Measurements from ENCODE around the gene FAM151B. TPM values are rescaled to one million over a fixed set of nuclear protein-coding genes. Genes with fewer than 3 reads are reported as not detected.

The FAM151B gene
- total and polyA plus RNA-seq, 2 of the 13 experiments (the other 11 are each of a cell fraction or from before 2014, with no cell fraction given): 0.61 to 1.0 TPM

- Histone ChIP-seq H3K27ac (ENCODE audit: extremely low read length, insufficient read depth, low read length) (peak overlapping the region; percentile 13), H3K4me2 (ENCODE audit: low read depth, low read length) (peak overlapping the region; percentile 59), H2AFZ (ENCODE audit: low read length) (no peak overlapping the region), H3K9ac (ENCODE audit: insufficient read depth, low read depth, low read length) (no peak overlapping the region), H3K79me2 (ENCODE audit: insufficient read depth, low read length) (no peaks in the 10 kb centered on the region), H4K20me1 (ENCODE audit: insufficient read depth, low read length) (no peaks in the 10 kb centered on the region), H3K36me3 (replicated peaks in 1 of 2; ENCODE audit: control insufficient read depth in 1 of 2, insufficient read depth in 2 of 2, low read length in 2 of 2) (no peaks in the 10 kb centered on the region), H3K4me3 (replicated peaks in 1 of 3; ENCODE audit: insufficient read depth in 1 of 3, low read depth in 2 of 3, low read length in 3 of 3) (peak overlapping the region in 2 of 3 experiments; percentile 24 to 26; a peak in 1 of 6 replicates), H3K27me3 (ENCODE audit: control insufficient read depth in 1 of 2, insufficient read depth in 2 of 2, low read length in 2 of 2) (no peaks in the 10 kb centered on the region; a peak in 1 of 5 replicates), H3K9me3 (ENCODE audit: low read length) (no peaks in the 10 kb centered on the region), H3K4me1 (ENCODE audit: insufficient read depth, low read length) (peaks cover 61% of the 10 kb centered on the region)
- FAIRE-seq: no peak
- TF ChIP-seq, protein P1, sequence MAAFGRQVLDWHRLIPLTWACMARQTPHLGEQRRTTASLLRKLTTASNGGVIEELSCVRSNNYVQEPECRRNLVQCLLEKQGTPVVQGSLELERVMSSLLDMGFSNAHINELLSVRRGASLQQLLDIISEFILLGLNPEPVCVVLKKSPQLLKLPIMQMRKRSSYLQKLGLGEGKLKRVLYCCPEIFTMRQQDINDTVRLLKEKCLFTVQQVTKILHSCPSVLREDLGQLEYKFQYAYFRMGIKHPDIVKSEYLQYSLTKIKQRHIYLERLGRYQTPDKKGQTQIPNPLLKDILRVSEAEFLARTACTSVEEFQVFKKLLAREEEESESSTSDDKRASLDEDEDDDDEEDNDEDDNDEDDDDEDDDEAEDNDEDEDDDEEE (CRISPR knock-in tag; IDR thresholded peaks at IDR 0.05): no peak
- TF ChIP-seq, protein P2, sequence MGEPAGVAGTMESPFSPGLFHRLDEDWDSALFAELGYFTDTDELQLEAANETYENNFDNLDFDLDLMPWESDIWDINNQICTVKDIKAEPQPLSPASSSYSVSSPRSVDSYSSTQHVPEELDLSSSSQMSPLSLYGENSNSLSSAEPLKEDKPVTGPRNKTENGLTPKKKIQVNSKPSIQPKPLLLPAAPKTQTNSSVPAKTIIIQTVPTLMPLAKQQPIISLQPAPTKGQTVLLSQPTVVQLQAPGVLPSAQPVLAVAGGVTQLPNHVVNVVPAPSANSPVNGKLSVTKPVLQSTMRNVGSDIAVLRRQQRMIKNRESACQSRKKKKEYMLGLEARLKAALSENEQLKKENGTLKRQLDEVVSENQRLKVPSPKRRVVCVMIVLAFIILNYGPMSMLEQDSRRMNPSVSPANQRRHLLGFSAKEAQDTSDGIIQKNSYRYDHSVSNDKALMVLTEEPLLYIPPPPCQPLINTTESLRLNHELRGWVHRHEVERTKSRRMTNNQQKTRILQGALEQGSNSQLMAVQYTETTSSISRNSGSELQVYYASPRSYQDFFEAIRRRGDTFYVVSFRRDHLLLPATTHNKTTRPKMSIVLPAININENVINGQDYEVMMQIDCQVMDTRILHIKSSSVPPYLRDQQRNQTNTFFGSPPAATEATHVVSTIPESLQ (CRISPR knock-in tag; conservative IDR thresholded peaks at IDR 0.05): no peak
- TF ChIP-seq ONECUT2 (CRISPR knock-in tag; IDR thresholded peaks at IDR 0.05) (no peak), SOX13 (IDR thresholded peaks at IDR 0.05) (no peak), SOX13 (CRISPR knock-in tag; conservative IDR thresholded peaks at IDR 0.05 in 1 of 2, IDR thresholded peaks at IDR 0.05 in 1 of 2) (peak in 1 of 2 experiments; percentile 26; a peak in 1 of 4 replicates), FOXP1 (IDR thresholded peaks at IDR 0.05) (no peak), FOXP1 (CRISPR knock-in tag; IDR thresholded peaks at IDR 0.05) (peak; percentile 14; the same call in 1 of the 2 replicates), CHD4 (IDR thresholded peaks at IDR 0.05; ENCODE audit: borderline replicate concordance, low read length) (no peak), HNF1A (IDR thresholded peaks at IDR 0.05; ENCODE audit: low read depth) (no peak), HNF1A (CRISPR knock-in tag; IDR thresholded peaks at IDR 0.05; ENCODE audit: borderline replicate concordance) (no peak), RBAK (CRISPR knock-in tag; IDR thresholded peaks at IDR 0.05) (no peak)
- TF ChIP-seq, protein P3, sequence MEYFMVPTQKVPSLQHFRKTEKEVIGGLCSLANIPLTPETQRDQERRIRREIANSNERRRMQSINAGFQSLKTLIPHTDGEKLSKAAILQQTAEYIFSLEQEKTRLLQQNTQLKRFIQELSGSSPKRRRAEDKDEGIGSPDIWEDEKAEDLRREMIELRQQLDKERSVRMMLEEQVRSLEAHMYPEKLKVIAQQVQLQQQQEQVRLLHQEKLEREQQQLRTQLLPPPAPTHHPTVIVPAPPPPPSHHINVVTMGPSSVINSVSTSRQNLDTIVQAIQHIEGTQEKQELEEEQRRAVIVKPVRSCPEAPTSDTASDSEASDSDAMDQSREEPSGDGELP (IDR thresholded peaks at IDR 0.05; ENCODE audit: borderline replicate concordance, low read depth): no peak
- TF ChIP-seq, protein P4, sequence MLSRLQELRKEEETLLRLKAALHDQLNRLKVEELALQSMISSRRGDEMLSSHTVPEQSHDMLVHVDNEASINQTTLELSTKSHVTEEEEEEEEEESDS (CRISPR knock-in tag; IDR thresholded peaks at IDR 0.05; ENCODE audit: borderline replicate concordance): no peak
- TF ChIP-seq, protein P5, sequence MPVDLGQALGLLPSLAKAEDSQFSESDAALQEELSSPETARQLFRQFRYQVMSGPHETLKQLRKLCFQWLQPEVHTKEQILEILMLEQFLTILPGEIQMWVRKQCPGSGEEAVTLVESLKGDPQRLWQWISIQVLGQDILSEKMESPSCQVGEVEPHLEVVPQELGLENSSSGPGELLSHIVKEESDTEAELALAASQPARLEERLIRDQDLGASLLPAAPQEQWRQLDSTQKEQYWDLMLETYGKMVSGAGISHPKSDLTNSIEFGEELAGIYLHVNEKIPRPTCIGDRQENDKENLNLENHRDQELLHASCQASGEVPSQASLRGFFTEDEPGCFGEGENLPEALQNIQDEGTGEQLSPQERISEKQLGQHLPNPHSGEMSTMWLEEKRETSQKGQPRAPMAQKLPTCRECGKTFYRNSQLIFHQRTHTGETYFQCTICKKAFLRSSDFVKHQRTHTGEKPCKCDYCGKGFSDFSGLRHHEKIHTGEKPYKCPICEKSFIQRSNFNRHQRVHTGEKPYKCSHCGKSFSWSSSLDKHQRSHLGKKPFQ (CRISPR knock-in tag; IDR thresholded peaks at IDR 0.05; ENCODE audit: insufficient replicate concordance): no peak
- WGBS (ENCODE audit: low lambda C conversion rate): 0% methylated on average over 1 of the region's 1 CpG
- ChIA-PET POLR2A (no interaction called here), CTCF (ENCODE audit: low intra/inter-chr PET ratio, low total read pairs) (no interaction called here)
- DNase-seq (ENCODE audit: low spot score): peak; percentile 37
- BruUV-seq (replicated peaks): no TSS peak
- intact Hi-C loops (cut with micrococcal nuclease; ENCODE audit: unreplicated experiment): loop anchor here (10.0 kb wide), 1 partner anchor 63 kb away; the partner anchor contains the start of genes DHFR and MSH3
- ATAC-seq: peak; percentile 18
- in situ Hi-C loops (cut with HindIII; ENCODE audit: extremely low pct_ligation_motif_present, low pct_unique_long_range_greater_than_20kb): no loop called here
Measured at GRCh38 chr5:80592105-80592504, 104.2 kb downstream of the FAM151B start.

All from HepG2 (cell line).